Spleen (tissue), 11 donors: Measurements from ENCODE around the gene PTGES. TPM values are rescaled to one million over a fixed set of nuclear protein-coding genes. Genes with fewer than 3 reads are reported as not detected.

Experiments
- DNase-seq: peaks from one replicate; pipeline ENCODE4 v3.0.0-alpha.2; 2020
- H3K27ac ChIP-seq, 8 donors: fragments of 200-600 bp; sonication (generic) in 7 of 8; 1 replicate in 4 of 8; 2 replicates in 4 of 8; pipeline versions ENCODE4 v1.5.0 to v1.8.0; 2016 to 2021; ENCODE audit warnings: inconsistent platforms in 4 of 8, mild to moderate bottlenecking in 4 of 8, moderate library complexity in 1 of 8
- H3K27me3 ChIP-seq, 7 donors: fragments of 200-600 bp; sonication (generic) in 6 of 7; replicated peaks in 1 of 7; 1 replicate in 4 of 7; 2 replicates in 3 of 7; pipeline versions ENCODE4 v1.5.0 to v1.8.0; 2016 to 2021; ENCODE audit warnings: inconsistent platforms in 3 of 7, mild to moderate bottlenecking in 1 of 7
- H3K36me3 ChIP-seq, 6 donors: fragments of 200-600 bp; sonication (generic) in 5 of 6; 1 replicate in 4 of 6; 2 replicates in 2 of 6; pipeline versions ENCODE4 v1.5.0 to v1.8.0; 2016 to 2021; ENCODE audit warnings: inconsistent platforms in 2 of 6
- H3K4me1 ChIP-seq, 6 donors: fragments of 200-600 bp; sonication (generic) in 5 of 6; 1 replicate in 3 of 6; 2 replicates in 3 of 6; pipeline versions ENCODE4 v1.5.0 to v1.8.0; 2016 to 2021; ENCODE audit warnings: inconsistent platforms in 3 of 6
- H3K4me3 ChIP-seq, 8 donors: fragments of 200-600 bp; sonication (generic) in 7 of 8; 1 replicate in 4 of 8; 2 replicates in 4 of 8; pipeline versions ENCODE4 v1.5.0 to v1.8.0; 2016 to 2021; ENCODE audit warnings: inconsistent platforms in 4 of 8, mild to moderate bottlenecking in 4 of 8, moderate library complexity in 2 of 8
- H3K9me3 ChIP-seq, 8 donors: fragments of 200-600 bp; sonication (generic) in 7 of 8; 1 replicate in 4 of 8; 2 replicates in 4 of 8; pipeline versions ENCODE4 v1.5.0 to v1.8.0; 2016 to 2021; ENCODE audit warnings: inconsistent platforms in 4 of 8
- POLR2A ChIP-seq, 3 donors: fragments of 450-650 bp; IDR thresholded peaks; one replicate each; pipeline ENCODE4 v1.5.1; 2017; ENCODE audit warnings: antibody characterized with exemption in 3 of 3, mild to moderate bottlenecking in 1 of 3
- POLR2AphosphoS5 ChIP-seq, 3 donors: sonication (generic); formaldehyde crosslinking; IDR thresholded peaks; one replicate each; pipeline ENCODE4 v1.5.1; 2017; ENCODE audit warnings: antibody characterized with exemption in 3 of 3
- WGBS, 5 donors: extraction: QIAGEN DNeasy Blood & Tissue Kit in 3 of 5; methylation state at CpG; one replicate each; pipeline versions ENCODE4 v1.1.5 to v1.1.7; 2013 to 2018; 5-methylcytosine and 5-hydroxymethylcytosine counted together
- intact Hi-C: fragments of 100-400 bp; cut with DNase I; formaldehyde crosslinking; loops from one replicate; pipeline ENCODE4 v1.15.0; 2023; ENCODE audit warnings: low total_unique reads
- polyA plus RNA-seq, 3 donors: library from polyadenylated mRNA; stranded (reverse); fragments of 200-250 nt; gene quantifications; one replicate each; pipeline ENCODE4 v1.2.1, GENCODE V29; 2013
- total RNA-seq, 7 donors: library from RNA; depleted of rRNA in 3 of 7; stranded (reverse); fragments of >200 nt in 3 of 7; fragmentation: NEBNext Ultra II Directional in 4 of 7; extraction: Animal tissue kit (Norgen Biotek cat#: 25700) in 4 of 7; gene quantifications; one replicate each; pipeline versions ENCODE4 v1.1.0 to v1.2.1, GENCODE V29; 2016 to 2021
- TF ChIP-seq, protein P1 (sequence below), 11 experiments: fragments of 200-600 bp in 7 of 11; fragments of 450-650 bp in 4 of 11; sonication (generic) in 4 of 11; IDR thresholded peaks in 8 of 11; conservative IDR thresholded peaks in 3 of 11; 1 replicate in 7 of 11; 2 replicates in 4 of 11; pipeline versions ENCODE4 v1.4.0 to v1.8.0; 2016 to 2021; ENCODE audit warnings: antibody characterized with exemption in 11 of 11, inconsistent platforms in 4 of 11, mild to moderate bottlenecking in 1 of 11
- donor health status: healthy with polysubstance abuse.
- donor health status: DM: no; HTN: no; CAD: no; lungs with moderate emphysema.
- donor health status: DM: no; HTN: no; CAD: no.
- donor health status: Bipolar disorder and iron deficiency.
- donor health status: healthy.
- donor health status: DM: no; HTN: no; CAD: no.
- donor health status: DM: yes; HTN: yes; CAD: no.

PTGES gene
- total and polyA plus RNA-seq, 10 donors = 1.4 to 7.2 (median 2.8) TPM

DNA sequence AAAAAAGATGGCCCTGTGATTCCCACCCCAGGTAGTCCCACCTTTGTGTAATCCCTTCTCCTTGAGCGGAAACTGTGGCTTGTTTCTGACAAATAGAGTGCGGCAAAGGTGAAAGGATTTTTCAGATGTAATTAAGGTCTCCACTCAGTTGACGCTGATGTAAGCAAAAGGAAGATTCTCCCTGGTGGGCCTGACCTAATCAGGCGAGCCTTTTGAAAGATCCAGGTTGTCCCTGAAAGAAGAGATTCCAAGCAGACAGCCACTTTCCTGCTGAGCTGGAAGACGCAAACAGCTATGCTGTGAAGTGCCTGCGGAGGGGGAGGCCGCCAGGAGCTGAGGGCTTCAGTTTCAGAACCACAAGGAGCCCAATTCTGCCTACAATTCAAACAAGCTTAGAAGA, 24.1 kb downstream of the PTGES start:
- TF ChIP-seq POLR2A (IDR thresholded peaks at IDR 0.05) (no peak), POLR2AphosphoS5 (IDR thresholded peaks at IDR 0.05) (no peak)
- TF ChIP-seq, protein P1, sequence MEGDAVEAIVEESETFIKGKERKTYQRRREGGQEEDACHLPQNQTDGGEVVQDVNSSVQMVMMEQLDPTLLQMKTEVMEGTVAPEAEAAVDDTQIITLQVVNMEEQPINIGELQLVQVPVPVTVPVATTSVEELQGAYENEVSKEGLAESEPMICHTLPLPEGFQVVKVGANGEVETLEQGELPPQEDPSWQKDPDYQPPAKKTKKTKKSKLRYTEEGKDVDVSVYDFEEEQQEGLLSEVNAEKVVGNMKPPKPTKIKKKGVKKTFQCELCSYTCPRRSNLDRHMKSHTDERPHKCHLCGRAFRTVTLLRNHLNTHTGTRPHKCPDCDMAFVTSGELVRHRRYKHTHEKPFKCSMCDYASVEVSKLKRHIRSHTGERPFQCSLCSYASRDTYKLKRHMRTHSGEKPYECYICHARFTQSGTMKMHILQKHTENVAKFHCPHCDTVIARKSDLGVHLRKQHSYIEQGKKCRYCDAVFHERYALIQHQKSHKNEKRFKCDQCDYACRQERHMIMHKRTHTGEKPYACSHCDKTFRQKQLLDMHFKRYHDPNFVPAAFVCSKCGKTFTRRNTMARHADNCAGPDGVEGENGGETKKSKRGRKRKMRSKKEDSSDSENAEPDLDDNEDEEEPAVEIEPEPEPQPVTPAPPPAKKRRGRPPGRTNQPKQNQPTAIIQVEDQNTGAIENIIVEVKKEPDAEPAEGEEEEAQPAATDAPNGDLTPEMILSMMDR (IDR thresholded peaks at IDR 0.05 in 8 of 11, conservative IDR thresholded peaks at IDR 0.05 in 3 of 11) = no peak
- 81 to 95% (median 92%) methylated on average over 5 to 7 of the region's 7 CpGs for WGBS, 5 donors
- Histone ChIP-seq H3K9me3 (no peaks in the 10 kb centered on the region), H3K27me3 (peaks cover 0 to 66% (median 0%) of the 10 kb centered on the region in 7 donors), H3K4me3 (no peak overlapping the region), H3K27ac (no peak overlapping the region), H3K4me1 (peaks cover 4 to 8% (median 6%) of the 10 kb centered on the region in 6 donors), H3K36me3 (no peaks in the 10 kb centered on the region)
- no peak for DNase-seq
- intact Hi-C loops = no loop called here

DNA sequence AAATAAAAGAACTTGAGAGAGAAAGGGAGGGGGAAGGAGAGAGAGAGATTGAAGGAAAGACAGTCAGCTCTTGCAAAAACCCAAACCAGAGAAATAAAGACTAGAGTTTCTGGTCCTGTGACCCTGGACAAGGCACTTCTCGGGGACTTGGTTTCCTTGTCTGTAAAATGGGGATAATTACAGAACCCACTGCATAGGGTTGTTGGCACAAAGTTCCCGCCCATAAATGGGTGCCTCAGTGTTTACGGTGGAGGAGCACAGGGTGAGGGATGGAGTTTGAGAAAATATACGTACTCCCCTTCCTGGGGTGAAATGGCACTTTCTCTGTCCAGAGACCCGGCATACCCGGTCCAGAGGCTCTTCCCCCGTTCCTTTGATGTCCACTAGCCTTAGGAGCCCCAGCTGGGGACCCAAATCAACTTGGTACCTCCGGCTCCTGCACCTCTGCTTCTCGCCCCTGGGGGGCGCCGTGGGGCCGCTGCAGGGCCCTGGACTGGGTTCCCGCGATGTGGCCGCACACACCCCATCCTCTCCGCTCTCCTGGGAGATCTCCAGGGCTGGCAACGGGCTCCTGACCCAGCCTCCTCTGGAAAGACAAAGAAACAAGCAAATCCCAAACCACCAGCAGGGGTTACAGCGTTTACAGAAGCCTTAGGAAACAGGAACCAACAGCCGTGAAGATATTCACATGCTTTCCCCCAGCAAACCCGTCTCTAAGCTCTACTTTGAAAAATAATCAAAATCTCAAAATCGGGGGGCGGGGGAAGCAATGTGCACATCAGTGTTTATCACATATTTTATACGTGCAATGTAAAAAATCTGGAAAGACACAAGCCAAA, 26.3 kb downstream of the PTGES start:
- 18 to 26% (median 20%) methylated on average over 16 to 23 of the region's 23 CpGs for WGBS, 5 donors
- TF ChIP-seq POLR2AphosphoS5 (IDR thresholded peaks at IDR 0.05) (peak in 2 of 3 donors; percentile 7 to 32), POLR2A (IDR thresholded peaks at IDR 0.05) (no peak)
- TF ChIP-seq, protein P1 (IDR thresholded peaks at IDR 0.05 in 8 of 11, conservative IDR thresholded peaks at IDR 0.05 in 3 of 11) = peak in 10 of 11 experiments; percentile 40 to 89 (median 78)
- Histone ChIP-seq H3K36me3 (no peaks in the 10 kb centered on the region), H3K4me3 (no peak overlapping the region), H3K4me1 (peaks cover 4 to 8% (median 6%) of the 10 kb centered on the region in 6 donors), H3K27me3 (peaks cover 0 to 81% (median 0%) of the 10 kb centered on the region in 7 donors), H3K27ac (no peak overlapping the region), H3K9me3 (no peaks in the 10 kb centered on the region)
- intact Hi-C loops = no loop called here
- peak; percentile 87 for DNase-seq

DNA sequence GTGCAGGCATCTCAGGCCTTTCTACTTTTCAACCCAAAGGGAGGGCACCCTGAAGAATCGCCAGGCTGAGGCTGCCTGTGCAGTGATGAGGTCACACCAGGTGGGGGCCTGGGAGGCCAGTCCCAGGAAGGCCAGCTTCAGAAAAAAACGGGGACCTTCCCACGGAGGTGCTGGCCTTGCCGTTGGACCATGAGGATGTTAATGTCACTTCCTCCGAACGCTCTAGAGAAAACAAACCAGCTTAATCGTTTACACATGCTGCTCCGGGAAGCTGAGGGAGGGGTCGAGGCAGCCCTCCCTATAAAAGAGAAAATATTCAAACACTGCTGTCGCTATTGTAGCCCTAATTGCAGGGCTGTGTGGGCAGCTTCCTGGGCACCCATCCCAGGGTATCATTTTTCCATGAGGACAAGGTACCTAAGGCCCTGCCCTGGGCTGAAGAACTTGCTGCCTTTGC, 27.0 kb downstream of the PTGES start:
- Histone ChIP-seq H3K4me3 (no peak overlapping the region), H3K9me3 (no peaks in the 10 kb centered on the region), H3K27me3 (peaks cover 0 to 83% (median 0%) of the 10 kb centered on the region in 7 donors), H3K27ac (no peak overlapping the region), H3K4me1 (peaks cover 4 to 8% (median 6%) of the 10 kb centered on the region in 6 donors), H3K36me3 (no peaks in the 10 kb centered on the region)
- TF ChIP-seq POLR2A (IDR thresholded peaks at IDR 0.05) = no peak
- TF ChIP-seq POLR2AphosphoS5 (IDR thresholded peaks at IDR 0.05) = no peak
- TF ChIP-seq, protein P1 (IDR thresholded peaks at IDR 0.05 in 8 of 11, conservative IDR thresholded peaks at IDR 0.05 in 3 of 11) = no peak
- whole genome bisulfite sequencing, 5 donors = 36 to 53% (median 41%) methylated on average over 10 of the region's 10 CpGs
- intact Hi-C loops = no loop called here
- DNase-seq = no peak
